Right lung (tissue), 5 donors: ENCODE measurements around the gene RAB5A. TPM values are rescaled to one million over a fixed set of nuclear protein-coding genes. Genes with fewer than 3 reads are reported as not detected.
A peak's percentile ranks its signal among the peaks of the same experiment; 100 is the strongest.
"Not testable (repeated sequence)": the region's sequence is repeated elsewhere in the genome, so short reads cannot be mapped to it uniquely, and the experiment has no call there.

ENCODE experiments used
- DNase-seq, 2 donors: peaks; one replicate each; pipeline ENCODE4 v3.0.0-alpha.2; 2013
- polyA plus RNA-seq, 5 donors: library from polyadenylated mRNA; unstranded; fragments of 120-200 nt; gene quantifications; one replicate each; pipeline versions ENCODE4 v1.2.1 to v1.2.3, GENCODE V29; 2013; ENCODE audit warnings: inconsistent platforms in 1 of 5, low replicate concordance in 1 of 5; ENCODE audit not compliant: insufficient read length in 5 of 5, insufficient read depth in 1 of 5

The RAB5A gene
- polyA plus RNA-seq, 5 donors, result 56.3 to 75.4 (median 70.3) TPM

GRCh38 chr3:19945969-19946831 lies 697 bp upstream of the RAB5A start:
- DNase-seq, result peak in 1 of 2 donors; percentile 7

- peak; percentile 62 to 64 for DNase-seq
Observed at GRCh38 chr3:19947549-19948225, 790 bp downstream of the RAB5A start.

GRCh38 chr3:19948226-19948591 lies 1.3 kb downstream of the RAB5A start:
- no peak for DNase-seq

GRCh38 chr3:19950316-19950715 lies 3.4 kb downstream of the RAB5A start:
- no peak for DNase-seq

GRCh38 chr3:19954676-19955075 lies 7.8 kb downstream of the RAB5A start:
- DNase-seq, result no peak

GRCh38 chr3:19957354-19957753 lies 10.5 kb downstream of the RAB5A start:
- not testable (repeated sequence) for DNase-seq

- no peak for DNase-seq
Observed at GRCh38 chr3:19959505-19959904, 12.6 kb downstream of the RAB5A start.

GRCh38 chr3:19960696-19961095 lies 13.8 kb downstream of the RAB5A start:
- DNase-seq, result no peak

GRCh38 chr3:19961960-19962359 lies 15.1 kb downstream of the RAB5A start:
- DNase-seq, result no peak

GRCh38 chr3:19967208-19967607 lies 20.3 kb downstream of the RAB5A start:
- no peak for DNase-seq

- DNase-seq, result no peak
Observed at GRCh38 chr3:19967812-19968211, 20.9 kb downstream of the RAB5A start.

- no peak for DNase-seq
Observed at GRCh38 chr3:19970327-19970726, 23.4 kb downstream of the RAB5A start.

- no peak for DNase-seq
Observed at GRCh38 chr3:19972054-19972453, 25.2 kb downstream of the RAB5A start.

GRCh38 chr3:19988904-19989303 lies 42.0 kb downstream of the RAB5A start:
- DNase-seq, result not testable (repeated sequence)

GRCh38 chr3:19994796-19995195 lies 47.9 kb downstream of the RAB5A start:
- no peak for DNase-seq

- DNase-seq, result no peak
Observed at GRCh38 chr3:19997502-19997901, 50.6 kb downstream of the RAB5A start.

- DNase-seq, result no peak
Observed at GRCh38 chr3:20001932-20002331, 55.0 kb downstream of the RAB5A start.

GRCh38 chr3:20007960-20008359 lies 61.1 kb downstream of the RAB5A start:
- no peak for DNase-seq

GRCh38 chr3:20008646-20009045 lies 61.7 kb downstream of the RAB5A start:
- DNase-seq, result no peak

- no peak for DNase-seq
Observed at GRCh38 chr3:20012164-20012563, 65.3 kb downstream of the RAB5A start, which contains the start of gene PP2D1. Gene PP2D1 (minus strand): TSS chr3:20012264. CDS start chr3:20012072, 192 bp downstream.

GRCh38 chr3:20013396-20013795 lies 66.5 kb downstream of the RAB5A start:
- DNase-seq, result no peak

- DNase-seq, result no peak
Observed at GRCh38 chr3:20015525-20015924, 68.6 kb downstream of the RAB5A start.

GRCh38 chr3:20016076-20016475 lies 69.2 kb downstream of the RAB5A start:
- not testable (repeated sequence) for DNase-seq
